ENCODE data around the gene PVRIG.

DNA sequence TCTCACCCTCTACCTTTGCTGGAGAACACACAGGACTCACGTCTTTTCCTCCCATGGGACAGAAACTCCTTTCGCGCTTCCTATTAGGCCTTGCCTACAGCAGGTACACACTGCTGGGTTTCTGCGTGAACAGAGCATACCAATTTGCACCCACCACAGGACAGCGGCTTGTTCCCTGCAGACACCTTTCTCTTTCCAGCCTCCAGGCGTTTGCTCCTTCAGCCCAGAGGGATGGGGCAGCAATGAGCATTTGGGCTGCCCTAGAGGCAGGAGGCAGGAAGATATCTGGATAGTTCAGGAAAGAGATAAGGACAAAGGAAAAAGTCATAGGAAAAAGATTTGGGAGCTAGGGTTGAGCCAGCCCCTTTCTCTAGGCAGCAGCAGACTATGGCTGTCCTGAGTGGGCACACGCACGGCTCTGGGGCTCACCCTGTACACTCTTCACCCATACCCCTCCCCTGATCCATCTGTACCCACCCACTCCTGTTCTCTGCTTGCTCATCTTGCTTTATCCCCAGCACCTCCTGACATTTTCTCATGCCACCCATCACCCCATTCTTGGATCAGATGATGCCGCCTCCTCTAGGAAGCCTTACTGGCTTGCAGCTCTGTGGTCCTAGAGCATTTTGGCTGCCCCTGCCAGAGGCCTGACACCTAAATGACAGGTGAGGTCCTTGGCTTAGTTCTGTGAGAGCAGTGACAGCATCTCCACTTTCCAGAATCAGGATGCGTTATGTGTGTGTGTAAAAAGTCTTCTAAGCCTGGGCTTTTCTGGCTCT, 47.0 kb downstream of the PVRIG start:
- TF ChIP-seq, protein P1, sequence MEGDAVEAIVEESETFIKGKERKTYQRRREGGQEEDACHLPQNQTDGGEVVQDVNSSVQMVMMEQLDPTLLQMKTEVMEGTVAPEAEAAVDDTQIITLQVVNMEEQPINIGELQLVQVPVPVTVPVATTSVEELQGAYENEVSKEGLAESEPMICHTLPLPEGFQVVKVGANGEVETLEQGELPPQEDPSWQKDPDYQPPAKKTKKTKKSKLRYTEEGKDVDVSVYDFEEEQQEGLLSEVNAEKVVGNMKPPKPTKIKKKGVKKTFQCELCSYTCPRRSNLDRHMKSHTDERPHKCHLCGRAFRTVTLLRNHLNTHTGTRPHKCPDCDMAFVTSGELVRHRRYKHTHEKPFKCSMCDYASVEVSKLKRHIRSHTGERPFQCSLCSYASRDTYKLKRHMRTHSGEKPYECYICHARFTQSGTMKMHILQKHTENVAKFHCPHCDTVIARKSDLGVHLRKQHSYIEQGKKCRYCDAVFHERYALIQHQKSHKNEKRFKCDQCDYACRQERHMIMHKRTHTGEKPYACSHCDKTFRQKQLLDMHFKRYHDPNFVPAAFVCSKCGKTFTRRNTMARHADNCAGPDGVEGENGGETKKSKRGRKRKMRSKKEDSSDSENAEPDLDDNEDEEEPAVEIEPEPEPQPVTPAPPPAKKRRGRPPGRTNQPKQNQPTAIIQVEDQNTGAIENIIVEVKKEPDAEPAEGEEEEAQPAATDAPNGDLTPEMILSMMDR (conservative IDR thresholded peaks at IDR 0.05; ENCODE audit: low read length): no peak
- TF ChIP-seq EZH2phosphoT487 (IDR thresholded peaks at IDR 0.05; ENCODE audit: borderline replicate concordance, low read depth, low read length): no peak

Data from OCI-LY7 (cell line).